Large intestine (tissue), 3 donors: ENCODE measurements around the gene NCAPG2. TPM values are rescaled to one million over a fixed set of nuclear protein-coding genes. Genes with fewer than 3 reads are reported as not detected.
"Not testable (repeated sequence)": the region's sequence is repeated elsewhere in the genome, so short reads cannot be mapped to it uniquely, and the experiment has no call there.

Experiments used
- DNase-seq, 2 donors: peaks; one replicate each; pipeline versions ENCODE4 v3.0.0 to v3.0.0-alpha.2; 2013
- H3K27ac ChIP-seq: one replicate; pipeline ENCODE4 v1.5.1; 2013; ENCODE audit warnings: low read length
- H3K27me3 ChIP-seq: 2 replicates; pipeline ENCODE4 v1.6.1; 2013; ENCODE audit warnings: low read length; ENCODE audit not compliant: control insufficient read depth, insufficient read depth
- H3K36me3 ChIP-seq: 2 replicates; pipeline ENCODE4 v1.6.1; 2013; ENCODE audit warnings: low read length; ENCODE audit not compliant: control insufficient read depth, insufficient read depth
- H3K4me1 ChIP-seq: one replicate; pipeline ENCODE4 v1.6.1; 2013; ENCODE audit warnings: low read length; ENCODE audit not compliant: control insufficient read depth, insufficient read depth
- H3K4me3 ChIP-seq: one replicate; pipeline ENCODE4 v1.5.1; 2013; ENCODE audit warnings: low read length
- H3K9me3 ChIP-seq: one replicate; pipeline ENCODE4 v1.6.1; 2013; ENCODE audit warnings: mild to moderate bottlenecking, low read depth, low read length, moderate library complexity; ENCODE audit not compliant: control insufficient read depth
- WGBS: methylation state at CpG from one replicate; pipeline ENCODE4 v1.1.5; 2013; ENCODE audit warnings: low lambda C conversion rate; ENCODE audit not compliant: insufficient coverage; 5-methylcytosine and 5-hydroxymethylcytosine counted together
- polyA plus RNA-seq: library from polyadenylated mRNA; unstranded; fragments of 120-200 nt; gene quantifications from one replicate; pipeline ENCODE4 v1.2.1, GENCODE V29; 2013

Gene NCAPG2
- polyA plus RNA-seq, 1 donor = 12.5 TPM

DNA sequence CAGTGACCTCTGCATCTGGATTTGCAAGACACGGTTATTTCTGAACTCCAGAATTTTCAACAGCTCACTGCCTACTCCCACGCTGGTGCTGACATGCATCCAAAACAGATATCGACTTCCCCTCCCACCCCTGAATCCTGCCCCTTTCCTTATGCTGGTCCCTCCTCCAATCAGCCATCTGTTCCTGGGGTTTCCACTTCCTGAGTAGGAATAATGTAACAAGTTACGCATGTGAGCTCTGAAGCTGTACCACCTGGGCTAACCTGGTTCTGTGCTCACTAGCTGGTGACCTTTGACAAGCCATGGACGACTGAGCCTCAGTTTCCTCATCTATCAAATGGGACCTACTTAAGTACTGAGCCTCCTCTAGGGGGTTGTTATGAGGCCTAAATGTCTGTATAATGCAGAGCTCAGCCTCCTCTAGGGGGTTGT is 1.7 kb upstream of the NCAPG2 start:
- Histone ChIP-seq H3K27me3 (no peaks in the 10 kb centered on the region), H3K9me3 (peaks cover 5% of the 10 kb centered on the region), H3K36me3 (no peaks in the 10 kb centered on the region), H3K4me1 (no peaks in the 10 kb centered on the region), H3K27ac (no peak overlapping the region), H3K4me3 (no peak overlapping the region)
- WGBS = no CpG with 5 or more reads among the region's 5 CpGs
- no peak for DNase-seq

DNA sequence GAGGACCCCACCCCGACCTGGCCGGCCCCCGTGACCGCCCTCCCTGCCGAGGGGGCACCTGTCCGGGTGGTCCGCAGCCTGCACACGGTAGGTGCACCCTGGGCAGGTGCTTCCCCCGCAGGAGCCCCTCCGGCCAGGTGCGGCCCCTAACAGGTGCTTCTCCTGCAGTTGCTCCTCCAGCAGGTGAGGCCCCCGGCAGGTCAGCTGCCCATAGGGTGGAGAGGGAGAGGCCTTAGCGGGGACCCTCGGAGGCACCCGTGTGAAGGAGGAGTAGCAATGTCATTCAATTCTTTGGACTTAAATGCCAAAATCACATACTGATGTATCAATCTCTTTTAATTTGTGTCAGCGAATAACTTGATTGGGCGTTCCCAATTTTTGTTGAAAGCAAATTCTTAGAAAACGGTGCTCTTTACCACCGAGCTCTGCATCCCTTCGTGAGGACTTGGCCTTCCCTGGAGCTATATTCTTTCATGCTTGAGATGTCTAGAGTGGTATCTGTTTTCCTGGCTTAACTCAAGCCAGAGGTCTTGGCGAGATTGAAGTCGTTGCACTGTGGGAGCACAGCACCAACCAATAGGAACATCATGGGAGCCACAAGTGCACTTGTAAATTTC is 738 bp upstream of the NCAPG2 start:
- no CpG with 5 or more reads among the region's 22 CpGs for WGBS
- peaks cover 5% of the 10 kb centered on the region for H3K9me3 ChIP-seq

DNA sequence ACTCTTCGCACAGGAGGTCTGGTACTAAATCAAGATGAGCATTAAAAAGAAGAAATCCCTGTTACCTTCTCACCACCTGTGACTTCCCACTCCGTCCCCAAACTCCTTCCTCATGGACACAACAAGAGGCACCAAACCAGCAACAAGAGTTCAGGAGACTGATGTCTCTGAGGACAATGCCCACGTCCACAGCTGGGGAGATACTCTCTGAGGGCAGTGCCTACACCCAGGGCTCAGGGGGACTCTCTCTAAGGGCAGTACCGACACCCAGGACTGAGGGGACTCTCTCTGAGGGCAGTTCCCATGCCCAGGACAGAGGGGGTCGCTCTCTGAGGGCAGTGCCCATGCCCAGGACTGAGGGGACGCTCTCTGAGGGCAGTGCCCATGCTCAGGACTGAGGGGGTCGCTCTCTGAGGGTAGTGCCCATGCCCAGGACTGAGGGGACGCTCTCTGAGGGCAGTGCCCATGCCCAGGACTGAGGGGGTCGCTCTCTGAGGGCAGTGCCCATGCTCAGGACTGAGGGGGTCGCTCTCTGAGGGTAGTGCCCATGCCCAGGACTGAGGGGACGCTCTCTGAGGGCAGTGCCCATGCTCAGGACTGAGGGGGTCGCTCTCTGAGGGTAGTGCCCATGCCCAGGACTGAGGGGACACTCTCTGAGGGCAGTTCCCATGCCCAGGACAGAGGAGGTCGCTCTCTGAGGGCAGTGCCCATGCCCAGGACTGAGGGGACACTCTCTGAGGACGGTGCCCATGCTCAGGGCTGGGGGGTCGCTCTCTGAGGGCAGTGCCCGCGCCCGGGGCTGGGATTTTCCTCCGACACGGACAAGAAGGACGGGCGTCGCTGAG is 703 bp downstream of the NCAPG2 start:
- H3K36me3 ChIP-seq, H3K4me1 ChIP-seq, H3K27me3 ChIP-seq, H3K9me3 ChIP-seq, DNase-seq: not testable (repeated sequence)
- Histone ChIP-seq H3K4me3 (peak overlapping the region; percentile 98), H3K27ac (peak overlapping the region; percentile 26)
- WGBS = no CpG with 5 or more reads among the region's 23 CpGs

More for the DNA sequence above, 738 bp upstream of the NCAPG2 start:
- Histone ChIP-seq H3K27me3 (no peaks in the 10 kb centered on the region), H3K27ac (peak overlapping the region; percentile 92), H3K4me1 (no peaks in the 10 kb centered on the region), H3K4me3 (peak overlapping the region; percentile 98), H3K36me3 (no peaks in the 10 kb centered on the region)
- peak in 1 of 2 donors; percentile 19 for DNase-seq

DNA sequence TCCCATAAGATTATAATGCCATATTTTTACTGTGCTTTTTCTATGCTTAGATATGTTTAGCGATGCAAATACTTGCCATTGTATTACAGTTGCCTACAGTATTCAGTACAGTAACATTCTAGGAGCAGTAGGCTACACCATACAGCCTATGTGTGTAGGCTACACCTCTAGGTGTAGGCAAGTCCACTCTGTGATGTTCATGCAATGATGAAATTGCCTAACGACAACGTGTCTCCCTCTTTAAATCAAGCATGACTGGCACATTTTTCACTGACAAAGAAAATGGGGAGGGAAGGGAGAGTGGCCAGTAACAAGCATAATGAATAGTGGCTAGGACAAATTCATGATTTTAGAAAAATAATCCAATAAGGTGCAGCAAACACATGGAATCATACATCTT is 1.7 kb downstream of the NCAPG2 start:
- Histone ChIP-seq H3K27ac (no peak overlapping the region), H3K27me3 (no peaks in the 10 kb centered on the region), H3K36me3 (no peaks in the 10 kb centered on the region), H3K4me1 (no peaks in the 10 kb centered on the region), H3K9me3 (peaks cover 5% of the 10 kb centered on the region), H3K4me3 (no peak overlapping the region)
- WGBS = no CpG with 5 or more reads among the region's 3 CpGs
- DNase-seq = no peak

DNA sequence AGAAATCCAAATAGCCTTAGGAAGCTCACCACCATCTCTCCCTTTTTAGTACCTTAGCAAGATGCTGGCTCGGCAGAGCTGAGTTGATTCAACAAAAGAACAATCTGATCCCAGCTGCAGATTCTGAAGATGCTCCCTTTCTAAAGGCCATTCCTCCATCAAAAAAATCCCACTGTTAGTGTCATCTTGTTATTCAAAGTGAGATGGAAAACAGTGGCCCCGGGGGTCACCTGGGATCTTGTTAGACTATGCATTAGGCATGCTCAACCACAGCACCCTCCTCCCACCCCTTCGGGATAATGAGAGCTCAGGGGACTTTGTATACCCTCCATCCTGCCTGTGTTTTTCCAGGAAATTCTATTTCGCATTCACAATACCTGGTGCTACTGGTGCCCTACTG is 2.4 kb downstream of the NCAPG2 start:
- no peak for DNase-seq
- Histone ChIP-seq H3K9me3 (peaks cover 1% of the 10 kb centered on the region), H3K27ac (no peak overlapping the region), H3K27me3 (no peaks in the 10 kb centered on the region), H3K4me3 (no peak overlapping the region), H3K36me3 (no peaks in the 10 kb centered on the region), H3K4me1 (no peaks in the 10 kb centered on the region)
- no CpG with 5 or more reads among the region's 4 CpGs for WGBS

DNA sequence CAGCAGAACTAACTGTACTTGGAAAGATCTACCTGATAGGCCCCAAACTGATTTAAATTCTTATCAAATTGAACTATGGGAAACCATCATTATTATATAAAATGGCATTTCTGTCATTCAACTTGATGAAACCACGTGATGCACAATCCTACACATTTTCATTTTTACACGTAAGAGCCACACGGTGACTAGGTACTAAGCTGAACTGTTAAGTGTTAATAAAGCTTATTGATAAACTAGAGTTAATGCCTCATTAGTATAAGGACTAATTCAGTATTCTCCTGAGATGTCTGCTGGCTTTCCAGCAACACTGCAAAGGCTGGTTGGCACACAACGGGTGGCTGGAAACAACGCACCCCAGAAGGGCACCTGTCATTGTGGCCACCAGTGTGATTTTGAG is 4.6 kb downstream of the NCAPG2 start:
- no peak for DNase-seq

DNA sequence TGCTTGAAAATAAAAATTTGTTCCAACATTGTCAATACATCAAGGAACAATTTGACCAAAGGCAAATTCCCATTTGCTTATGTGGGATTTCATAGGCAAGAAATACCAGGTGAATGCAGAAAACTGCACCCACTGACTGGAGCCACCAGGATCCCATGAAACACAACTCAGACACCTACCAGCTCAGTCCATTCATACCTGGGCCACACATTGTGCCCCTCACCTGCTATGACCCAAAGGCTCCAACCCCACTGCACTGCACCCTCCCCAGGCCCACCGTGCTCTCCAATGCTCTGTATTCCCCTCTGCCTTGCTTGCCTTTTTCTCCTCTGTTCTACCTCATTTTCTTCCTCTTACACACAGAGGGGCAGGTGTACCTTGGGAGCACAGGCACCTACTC is 5.3 kb downstream of the NCAPG2 start:
- Histone ChIP-seq H3K27me3 (no peaks in the 10 kb centered on the region), H3K4me3 (no peak overlapping the region), H3K9me3 (no peaks in the 10 kb centered on the region), H3K4me1 (no peaks in the 10 kb centered on the region), H3K27ac (no peak overlapping the region), H3K36me3 (no peaks in the 10 kb centered on the region)
- no peak for DNase-seq
- whole genome bisulfite sequencing = no CpG with 5 or more reads among the region's 1 CpG

More for the DNA sequence above, 4.6 kb downstream of the NCAPG2 start:
- Histone ChIP-seq H3K4me3 (no peak overlapping the region), H3K27ac (no peak overlapping the region), H3K9me3 (no peaks in the 10 kb centered on the region), H3K4me1 (no peaks in the 10 kb centered on the region), H3K27me3 (no peaks in the 10 kb centered on the region), H3K36me3 (no peaks in the 10 kb centered on the region)
- WGBS = 100% methylated on average over 1 of the region's 5 CpGs

DNA sequence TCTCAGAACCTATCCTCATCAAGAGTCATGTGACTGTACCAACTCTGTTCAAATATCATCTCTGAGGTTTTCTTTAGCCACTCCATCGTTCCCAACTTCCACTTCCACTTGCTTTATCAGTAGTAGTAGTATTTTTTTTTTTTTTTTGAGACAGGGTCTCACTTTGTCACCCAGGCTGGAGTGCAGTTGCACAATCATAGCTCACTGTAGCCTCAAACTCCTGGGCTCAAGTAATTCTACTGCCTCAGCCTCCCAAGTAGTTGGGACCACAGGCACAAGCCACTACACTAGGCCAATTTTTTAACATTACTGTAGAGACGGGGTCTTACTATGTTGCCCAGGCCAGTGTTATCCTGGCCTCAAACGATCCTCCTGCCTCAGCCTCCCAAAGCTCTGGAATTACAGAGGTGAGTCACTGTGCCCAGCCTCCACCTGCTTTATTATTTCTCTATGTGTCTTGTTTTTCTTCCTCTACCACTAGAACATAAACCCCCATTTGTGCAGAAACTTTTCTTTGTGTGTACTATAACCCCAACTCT is 5.9 kb downstream of the NCAPG2 start:
- WGBS = no CpG with 5 or more reads among the region's 3 CpGs
- no peaks in the 10 kb centered on the region for H3K4me1 ChIP-seq
- no peaks in the 10 kb centered on the region for H3K27me3 ChIP-seq
- H3K4me3 ChIP-seq = no peak overlapping the region
- DNase-seq = no peak
- H3K9me3 ChIP-seq = no peaks in the 10 kb centered on the region
- no peak overlapping the region for H3K27ac ChIP-seq
- no peaks in the 10 kb centered on the region for H3K36me3 ChIP-seq

DNA sequence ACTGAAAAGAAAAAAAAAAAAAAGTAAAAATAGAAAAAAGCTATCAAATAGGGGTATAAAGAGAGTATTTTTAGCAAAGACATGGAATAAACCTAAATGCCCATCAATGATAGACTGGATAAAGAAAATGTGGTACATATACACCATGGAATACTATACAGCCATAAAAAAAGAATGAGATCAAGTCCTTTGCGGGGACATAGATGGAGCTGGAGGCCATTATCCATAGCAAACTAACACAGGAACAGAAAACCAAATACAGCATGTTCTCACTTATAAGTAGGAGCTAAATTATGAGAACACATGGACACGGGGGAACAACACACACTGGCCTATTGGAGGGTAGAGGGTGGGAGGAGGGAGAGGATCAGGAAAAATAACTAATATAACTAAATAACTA is 7.0 kb downstream of the NCAPG2 start:
- H3K9me3 ChIP-seq, DNase-seq, H3K4me3 ChIP-seq, H3K27ac ChIP-seq, H3K36me3 ChIP-seq, H3K27me3 ChIP-seq, H3K4me1 ChIP-seq: not testable (repeated sequence)
- no CpG with 5 or more reads among the region's 2 CpGs for WGBS

DNA sequence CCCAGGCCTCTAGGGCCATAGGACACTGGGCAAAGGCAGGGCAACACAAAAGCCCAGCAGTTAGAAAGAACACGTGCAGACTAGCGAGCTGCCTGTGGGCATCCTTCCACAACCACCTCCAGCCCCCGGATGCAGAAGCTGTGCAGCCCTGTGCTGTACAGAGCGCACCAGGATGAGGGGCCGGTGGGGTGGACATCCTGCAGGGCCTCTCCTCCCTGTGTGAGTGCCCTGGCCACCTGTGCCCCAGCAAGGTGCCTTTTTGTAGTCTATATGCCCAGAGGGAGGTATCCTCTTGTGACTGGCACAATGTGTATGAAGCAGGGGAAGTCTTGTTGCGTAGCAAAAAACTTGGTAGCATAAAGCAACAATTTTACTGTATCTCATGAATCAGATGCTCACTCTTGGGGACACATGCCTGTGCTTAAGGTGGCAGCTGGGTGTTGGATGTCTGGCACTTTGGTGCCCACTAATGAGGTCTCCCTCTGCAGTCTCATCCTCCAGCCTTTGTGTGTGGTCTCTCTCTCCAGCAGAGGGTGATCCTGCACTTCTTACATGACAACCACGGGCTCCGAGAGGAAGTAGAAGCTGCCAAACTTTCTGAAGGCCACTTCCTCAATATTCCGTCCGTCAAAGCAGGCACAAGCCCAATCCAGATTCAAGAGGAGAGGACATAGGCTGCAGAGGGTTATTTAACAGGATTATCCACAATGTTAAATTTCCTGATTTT is 8.7 kb downstream of the NCAPG2 start:
- H3K27ac ChIP-seq = no peak overlapping the region

More for the DNA sequence above, 8.7 kb downstream of the NCAPG2 start:
- Histone ChIP-seq H3K27me3 (no peaks in the 10 kb centered on the region), H3K9me3 (no peaks in the 10 kb centered on the region), H3K4me1 (no peaks in the 10 kb centered on the region), H3K36me3 (no peaks in the 10 kb centered on the region), H3K4me3 (no peak overlapping the region)
- DNase-seq = peak in 1 of 2 donors; percentile 45
- 100% methylated on average over 1 of the region's 10 CpGs for WGBS
